Epithelial cell of proximal tubule (primary cell): ENCODE measurements around the gene APLNR. TPM values are rescaled to one million over a fixed set of nuclear protein-coding genes. Genes with fewer than 3 reads are reported as not detected.

ENCODE experiments used
- DNase-seq: peaks from one replicate; pipeline ENCODE4 v3.0.0-alpha.2; 2011; ENCODE audit warnings: low read depth
- H3K4me3 ChIP-seq: 2 replicates; pipeline ENCODE4 v1.5.1; 2011; ENCODE audit warnings: low read depth, mild to moderate bottlenecking, low read length
- total RNA-seq: library from RNA; depleted of rRNA; stranded (reverse); fragments of >200 nt; gene quantifications from 2 replicates; pipeline ENCODE4 v1.2.3, GENCODE V29; 2015
- TF ChIP-seq, protein P1 (sequence below): conservative IDR thresholded peaks from 2 replicates; pipeline ENCODE4 v1.5.1; 2012; ENCODE audit warnings: low read depth, mild to moderate bottlenecking, low read length

APLNR gene
- total RNA-seq, 1 donor from 2014 or later = not detected

DNA sequence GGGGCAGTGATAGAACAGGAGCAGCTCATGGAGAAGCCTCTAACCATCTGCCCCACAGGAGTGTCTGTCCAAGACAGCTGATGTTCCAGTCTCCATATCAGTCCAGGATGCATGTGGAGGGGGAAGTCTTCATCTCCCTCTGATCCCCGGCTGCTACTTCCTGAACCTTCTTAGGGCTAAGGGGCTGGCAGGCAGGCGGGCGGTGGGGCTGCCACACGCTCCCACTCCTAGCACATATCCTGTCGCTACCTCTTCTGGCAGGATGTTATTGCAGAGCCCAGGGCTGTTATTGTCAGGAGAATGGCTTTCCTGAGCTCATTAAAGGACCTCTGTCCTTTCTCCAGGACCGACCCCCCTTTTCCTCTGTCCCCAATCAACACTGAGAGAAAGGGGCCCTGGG lies 29.9 kb downstream of the APLNR start:
- TF ChIP-seq, protein P1, sequence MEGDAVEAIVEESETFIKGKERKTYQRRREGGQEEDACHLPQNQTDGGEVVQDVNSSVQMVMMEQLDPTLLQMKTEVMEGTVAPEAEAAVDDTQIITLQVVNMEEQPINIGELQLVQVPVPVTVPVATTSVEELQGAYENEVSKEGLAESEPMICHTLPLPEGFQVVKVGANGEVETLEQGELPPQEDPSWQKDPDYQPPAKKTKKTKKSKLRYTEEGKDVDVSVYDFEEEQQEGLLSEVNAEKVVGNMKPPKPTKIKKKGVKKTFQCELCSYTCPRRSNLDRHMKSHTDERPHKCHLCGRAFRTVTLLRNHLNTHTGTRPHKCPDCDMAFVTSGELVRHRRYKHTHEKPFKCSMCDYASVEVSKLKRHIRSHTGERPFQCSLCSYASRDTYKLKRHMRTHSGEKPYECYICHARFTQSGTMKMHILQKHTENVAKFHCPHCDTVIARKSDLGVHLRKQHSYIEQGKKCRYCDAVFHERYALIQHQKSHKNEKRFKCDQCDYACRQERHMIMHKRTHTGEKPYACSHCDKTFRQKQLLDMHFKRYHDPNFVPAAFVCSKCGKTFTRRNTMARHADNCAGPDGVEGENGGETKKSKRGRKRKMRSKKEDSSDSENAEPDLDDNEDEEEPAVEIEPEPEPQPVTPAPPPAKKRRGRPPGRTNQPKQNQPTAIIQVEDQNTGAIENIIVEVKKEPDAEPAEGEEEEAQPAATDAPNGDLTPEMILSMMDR = no peak
- H3K4me3 ChIP-seq = no peak overlapping the region

DNA sequence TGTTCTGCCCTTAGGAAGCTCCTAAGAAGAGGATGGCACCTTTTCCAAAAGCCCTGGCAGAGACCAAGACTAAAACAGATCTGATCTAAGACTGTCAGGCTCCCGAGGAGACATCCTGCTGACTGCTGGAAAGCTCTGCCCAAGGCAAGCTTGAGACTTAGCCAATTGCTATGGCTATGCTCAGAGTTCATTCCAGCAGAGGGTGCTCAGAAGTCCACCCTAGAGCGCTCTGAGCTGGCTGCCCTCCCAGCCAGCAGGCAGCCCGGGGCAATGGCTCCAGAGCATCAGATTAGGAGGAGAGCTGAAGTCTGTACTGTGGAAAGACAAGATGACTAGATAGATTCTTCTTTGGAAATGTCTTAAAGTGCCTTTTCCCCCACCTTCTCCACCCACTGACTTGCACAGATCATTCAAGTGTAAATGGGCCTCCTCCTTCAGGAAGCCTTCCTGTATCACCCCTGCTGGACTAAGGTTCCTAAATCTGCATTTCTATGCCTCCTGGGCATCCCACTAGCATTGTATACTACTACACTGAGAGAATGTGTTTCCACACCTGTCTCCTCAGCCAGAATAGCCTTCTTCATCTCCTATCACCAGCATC lies 31.9 kb downstream of the APLNR start:
- DNase-seq = no peak
- TF ChIP-seq, protein P1 = no peak
- H3K4me3 ChIP-seq = no peak overlapping the region

More for the DNA sequence above, 29.9 kb downstream of the APLNR start:
- DNase-seq = no peak

DNA sequence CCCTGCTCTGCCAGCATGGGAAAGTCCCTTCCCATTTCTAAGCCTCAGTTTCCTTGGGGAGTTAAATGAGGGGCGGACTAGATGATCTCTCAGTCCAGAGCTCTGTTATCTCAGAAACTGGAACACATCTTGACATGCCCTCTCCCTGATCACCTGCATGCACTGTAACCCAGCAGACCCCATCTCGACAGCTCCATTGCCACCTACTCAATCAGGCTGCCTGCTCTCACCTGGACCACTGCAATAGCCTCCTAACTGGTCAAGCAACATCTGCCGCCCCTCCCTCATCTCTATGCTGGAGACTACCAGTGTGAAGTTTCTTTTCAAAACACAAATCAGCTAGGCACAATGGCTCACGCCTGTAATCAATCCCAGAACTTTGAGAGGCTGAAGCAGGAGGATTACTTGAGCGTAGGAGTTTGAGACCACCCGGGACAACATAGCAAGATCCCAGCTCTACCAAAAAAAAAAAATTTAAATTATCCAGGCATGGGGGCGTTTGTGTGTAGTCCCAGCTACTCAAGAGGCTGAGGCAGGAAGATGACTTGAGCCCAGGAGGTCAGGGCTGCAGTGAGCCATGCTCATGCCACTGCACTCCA lies 33.1 kb downstream of the APLNR start:
- DNase-seq = no peak
- TF ChIP-seq, protein P1 = no peak
- H3K4me3 ChIP-seq = no peak overlapping the region

DNA sequence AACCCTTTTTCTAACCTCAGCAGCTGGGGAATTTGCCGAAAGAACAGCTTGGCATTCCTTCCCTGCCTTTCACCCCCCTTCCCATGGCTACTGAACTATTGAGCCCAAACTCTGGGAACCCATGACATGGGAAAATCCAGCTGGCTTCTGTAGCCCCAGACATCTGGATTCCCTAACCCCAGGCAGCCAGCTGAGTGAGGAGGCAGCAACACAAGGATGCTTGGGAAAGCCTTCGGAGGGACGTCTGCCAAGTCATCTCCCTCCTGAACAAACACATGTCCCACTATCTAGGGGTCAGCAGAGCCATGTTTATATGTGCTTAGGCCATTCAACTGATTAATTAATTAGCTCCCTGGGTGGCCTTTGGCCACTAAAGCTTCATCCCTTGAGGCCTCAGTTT lies 33.7 kb downstream of the APLNR start:
- DNase-seq = no peak
- TF ChIP-seq, protein P1 = no peak
- H3K4me3 ChIP-seq = no peak overlapping the region

DNA sequence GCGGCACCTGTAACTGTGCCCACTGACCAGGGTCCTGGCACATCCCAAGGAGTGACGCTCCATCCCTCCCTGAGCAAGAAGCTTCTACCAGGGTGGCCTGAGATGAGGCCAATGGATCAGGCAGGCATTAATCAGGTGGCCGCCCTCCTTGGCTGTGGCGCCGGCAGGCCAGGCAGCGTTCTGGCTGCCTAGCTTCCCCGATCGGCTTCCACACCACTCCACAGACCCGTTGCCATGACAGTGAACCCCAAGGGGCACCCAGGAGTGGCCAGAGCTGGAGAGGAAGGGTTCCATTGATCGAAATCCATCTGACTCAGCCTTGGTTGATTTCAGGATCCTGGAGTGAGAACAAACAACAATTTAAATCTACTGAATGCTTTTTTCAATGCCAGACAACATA lies 34.8 kb downstream of the APLNR start:
- DNase-seq = no peak
- no peak overlapping the region for H3K4me3 ChIP-seq

DNA sequence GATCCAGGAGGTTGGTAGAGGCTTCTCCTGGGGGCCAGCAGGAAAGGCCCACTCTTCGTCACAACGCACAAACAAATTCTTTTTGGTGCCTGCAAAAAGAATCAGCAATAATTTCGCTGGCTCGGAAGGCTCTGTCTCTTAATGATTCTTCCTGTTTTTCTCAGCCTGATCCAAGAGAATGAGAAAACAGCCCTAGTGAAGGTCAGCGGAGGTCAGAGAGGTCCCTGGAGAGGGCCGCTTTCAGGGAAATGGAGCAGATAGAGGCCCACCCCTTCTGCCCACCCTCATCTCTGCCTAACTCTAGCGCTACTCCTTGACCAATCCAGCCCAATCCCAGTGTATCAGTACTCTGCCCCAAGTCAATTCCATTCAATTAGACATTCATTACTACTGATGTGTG lies 36.1 kb downstream of the APLNR start:
- no peak for DNase-seq
- TF ChIP-seq, protein P1 = no peak
- H3K4me3 ChIP-seq = no peak overlapping the region

More for the DNA sequence above, 34.8 kb downstream of the APLNR start:
- TF ChIP-seq, protein P1 = no peak

DNA sequence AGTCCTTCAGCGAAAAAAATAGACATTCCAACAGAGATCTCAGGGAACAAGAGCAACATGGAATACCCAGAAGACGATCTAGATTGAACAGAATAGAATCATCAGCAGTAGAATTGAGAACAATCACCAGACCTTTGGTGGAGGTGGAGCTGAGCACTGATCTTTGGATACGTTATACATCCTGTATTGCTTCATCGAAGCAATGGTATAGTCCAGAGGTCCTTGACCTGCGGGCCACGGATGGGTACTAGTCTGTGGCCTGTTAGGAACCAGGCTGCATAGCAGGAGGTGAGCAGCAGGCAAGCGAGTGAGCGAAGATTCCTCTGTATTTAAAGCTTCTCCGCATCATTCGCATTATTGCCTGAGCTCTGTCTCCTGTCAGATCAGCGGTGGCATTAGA lies 37.7 kb downstream of the APLNR start:
- H3K4me3 ChIP-seq = no peak overlapping the region
- TF ChIP-seq, protein P1 = no peak
- DNase-seq = no peak
